HCT116 (cell line): ENCODE data around the gene LYVE1. TPM values are rescaled to one million over a fixed set of nuclear protein-coding genes. Genes with fewer than 3 reads are reported as not detected.

Experiments used
- ATAC-seq: fragments of 200-7000 bp; cut with Tn5 transposase; 2 replicates; pipeline ENCODE4 v1.9.1; 2020; ENCODE audit warnings: mild to moderate bottlenecking, moderate library complexity
- BruUV-seq: library from RNA; stranded (reverse); fragments of 400-500 nt; replicated peaks from 2 replicates; lab custom pipeline; 2021; lab: Mats Ljungman, UMichigan
- CTCF ChIA-PET: fragments of 300-600 bp; sonication (Branson Sonifier 250); formaldehyde crosslinking; loops from one replicate; lab custom pipeline; 2021; ENCODE audit warnings: antibody characterized with exemption; lab: Charles Lee
- POLR2A ChIA-PET: fragments of 300-600, 350-600 bp; sonication (Branson Sonifier 250); formaldehyde crosslinking; loops from one replicate; lab custom pipeline; 2021; ENCODE audit warnings: antibody characterized with exemption; lab: Charles Lee
- RAD21 ChIA-PET, 2 experiments: fragments of 300-600 bp; sonication (Branson Sonifier 250); formaldehyde crosslinking; loops; one replicate each; lab custom pipeline; 2023; ENCODE audit warnings: low total read pairs in 2 of 2; ENCODE audit not compliant: uncharacterized antibody in 2 of 2, unreplicated experiment in 2 of 2, low non-redundant PET in 1 of 2; lab: Charles Lee
- DNase-seq: peaks from one replicate; pipeline ENCODE4 v3.0.0-alpha.2; 2010; ENCODE audit warnings: low read depth, low spot score
- H2AFZ ChIP-seq: fragments of 200-600 bp; shearing (Covaris generic), sonication (generic); 2 replicates; pipeline ENCODE4 v1.6.1; 2017; ENCODE audit warnings: low read depth, mixed run types, mixed read lengths, antibody characterized with exemption, low read length; ENCODE audit not compliant: poor library complexity, severe bottlenecking
- H3K27ac ChIP-seq: 2 replicates; pipeline ENCODE4 v1.5.1; 2012; ENCODE audit warnings: low read depth, low read length
- H3K27me3 ChIP-seq: fragments of 200-600 bp; sonication (generic); 2 replicates; pipeline ENCODE4 v1.6.1; 2016; ENCODE audit warnings: mixed run types, low read length, mixed read lengths; ENCODE audit not compliant: insufficient read depth
- H3K36me3 ChIP-seq, 2 experiments: fragments of 200-500 bp in 1 of 2; fragments of 200-600 bp in 1 of 2; sonication (Bioruptor generic) in 1 of 2; sonication (generic) in 1 of 2; 2 replicates each; pipeline versions ENCODE4 v1.5.1 to v1.6.1; 2014 to 2016; ENCODE audit warnings: low read length in 2 of 2, inconsistent platforms in 1 of 2, mixed read lengths in 1 of 2, mixed run types in 1 of 2; ENCODE audit not compliant: insufficient read depth in 2 of 2, control insufficient read depth in 1 of 2
- H3K4me1 ChIP-seq, 2 experiments: fragments of 200-600 bp in 1 of 2; sonication (generic) in 1 of 2; 2 replicates each; pipeline versions ENCODE4 v1.5.1 to v1.6.1; 2012 to 2017; ENCODE audit warnings: low read length in 2 of 2, inconsistent platforms in 1 of 2, mild to moderate bottlenecking in 1 of 2, mixed read lengths in 1 of 2, mixed run types in 1 of 2, moderate library complexity in 1 of 2; ENCODE audit not compliant: insufficient read depth in 2 of 2, control insufficient read depth in 1 of 2
- H3K4me2 ChIP-seq: fragments of 200-600 bp; sonication (generic); 2 replicates; pipeline ENCODE4 v1.6.1; 2017; ENCODE audit warnings: mixed run types, low read length, mixed read lengths
- H3K4me3 ChIP-seq, 2 experiments: fragments of 200-600 bp in 1 of 2; sonication (generic) in 1 of 2; replicated peaks in 1 of 2; 2 replicates each; pipeline ENCODE4 v1.5.1; 2011 to 2016; ENCODE audit warnings: low read length in 2 of 2, control low read depth in 1 of 2, low read depth in 1 of 2, mild to moderate bottlenecking in 1 of 2, mixed read lengths in 1 of 2, mixed run types in 1 of 2
- H3K79me2 ChIP-seq: fragments of 200-600 bp; sonication (generic); 2 replicates; pipeline ENCODE4 v1.6.1; 2017; ENCODE audit warnings: mild to moderate bottlenecking, mixed run types, low read length, moderate library complexity, mixed read lengths; ENCODE audit not compliant: insufficient read depth
- H3K9ac ChIP-seq: fragments of 200-600 bp; sonication (generic); 2 replicates; pipeline ENCODE4 v1.6.1; 2016; ENCODE audit warnings: low read length, mixed read lengths
- H3K9me2 ChIP-seq: fragments of 200-600 bp; sonication (generic), shearing (Covaris generic); 2 replicates; pipeline ENCODE4 v1.6.1; 2017; ENCODE audit warnings: mixed run types, mild to moderate bottlenecking, moderate library complexity; ENCODE audit not compliant: insufficient read depth
- H3K9me3 ChIP-seq, 2 experiments: fragments of 200-500 bp in 1 of 2; fragments of 200-600 bp in 1 of 2; sonication (Bioruptor generic) in 1 of 2; sonication (generic) in 1 of 2; 2 replicates each; pipeline ENCODE4 v1.6.1; 2014 to 2017; ENCODE audit warnings: low read length in 2 of 2, mixed read lengths in 2 of 2, inconsistent platforms in 1 of 2, low read depth in 1 of 2, mild to moderate bottlenecking in 1 of 2, mixed run types in 1 of 2, moderate library complexity in 1 of 2; ENCODE audit not compliant: control insufficient read depth in 1 of 2, insufficient read depth in 1 of 2
- H4K20me1 ChIP-seq: fragments of 200-600 bp; sonication (generic), shearing (Covaris generic); 2 replicates; pipeline ENCODE4 v1.6.1; 2017; ENCODE audit warnings: mixed run types, mild to moderate bottlenecking, moderate library complexity; ENCODE audit not compliant: insufficient read depth
- CEBPB ChIP-seq: IDR thresholded peaks from 2 replicates; pipeline ENCODE4 v1.6.1; 2012; ENCODE audit warnings: low read depth
- EGR1 ChIP-seq: IDR thresholded peaks from 2 replicates; pipeline ENCODE4 v1.6.1; 2012; ENCODE audit warnings: low read depth
- ELF1 ChIP-seq: IDR thresholded peaks from 2 replicates; pipeline ENCODE4 v1.6.1; 2012; ENCODE audit warnings: low read depth, borderline replicate concordance
- EZH2phosphoT487 ChIP-seq: fragments of 200-600 bp; IDR thresholded peaks from 2 replicates; pipeline ENCODE4 v1.6.1; 2018; ENCODE audit warnings: antibody characterized with exemption, borderline replicate concordance
- JUND ChIP-seq: IDR thresholded peaks from 2 replicates; pipeline ENCODE4 v1.6.1; 2012
- MAX ChIP-seq: IDR thresholded peaks from 2 replicates; pipeline ENCODE4 v1.6.1; 2012
- SIN3A ChIP-seq: IDR thresholded peaks from 2 replicates; pipeline ENCODE4 v1.6.1; 2012; ENCODE audit warnings: low read depth
- SRF ChIP-seq: IDR thresholded peaks from 2 replicates; pipeline ENCODE4 v1.6.1; 2012; ENCODE audit warnings: low read depth
- TCF7L2 ChIP-seq: IDR thresholded peaks from 2 replicates; pipeline ENCODE4 v1.7.0; 2011; ENCODE audit warnings: borderline replicate concordance, inconsistent platforms; ENCODE audit not compliant: insufficient read depth, insufficient read length; ENCODE audit errors: extremely low read depth
- ZBTB33 ChIP-seq: IDR thresholded peaks from 2 replicates; pipeline ENCODE4 v1.6.1; 2011; ENCODE audit warnings: mild to moderate bottlenecking, low read length, moderate library complexity; ENCODE audit not compliant: insufficient replicate concordance; ENCODE audit errors: extremely low read depth
- ZFX ChIP-seq: fragments of 450-650 bp; IDR thresholded peaks from 2 replicates; pipeline ENCODE4 v1.6.1; 2017
- intact Hi-C: fragments of 100-400 bp; cut with micrococcal nuclease; formaldehyde crosslinking; loops from 2 replicates; pipeline ENCODE4 v1.10.0; 2022
- total RNA-seq: library from RNA; stranded (reverse); gene quantifications from one replicate; pipeline ENCODE4 v1.2.1, GENCODE V29; 2021; ENCODE audit not compliant: unreplicated experiment
- TF ChIP-seq, protein P1 (sequence below): IDR thresholded peaks from 2 replicates; pipeline ENCODE4 v1.6.1; 2012; ENCODE audit warnings: low read depth
- TF ChIP-seq, protein P2 (sequence below), 3 experiments: fragments of 200-600 bp in 1 of 3; sonication (generic) in 1 of 3; IDR thresholded peaks in 2 of 3; conservative IDR thresholded peaks in 1 of 3; 2 replicates each; pipeline ENCODE4 v1.5.1; 2012 to 2017; ENCODE audit warnings: low read depth in 2 of 3, low read length in 2 of 3, antibody characterized with exemption in 1 of 3, borderline replicate concordance in 1 of 3, control low read depth in 1 of 3, mild to moderate bottlenecking in 1 of 3, mixed read lengths in 1 of 3, mixed run types in 1 of 3, moderate library complexity in 1 of 3; ENCODE audit not compliant: insufficient read depth in 1 of 3

LYVE1 gene
- total RNA-seq, 1 experiment from 2014 or later: 0.34 TPM

- ChIA-PET CTCF (no interaction called here), RAD21 (no interaction called here), POLR2A (no interaction called here)
- Histone ChIP-seq H2AFZ (no peak overlapping the region), H3K27ac (no peak overlapping the region), H3K36me3 (no peaks in the 10 kb centered on the region), H3K9me2 (no peaks in the 10 kb centered on the region), H3K79me2 (no peaks in the 10 kb centered on the region), H3K9me3 (no peaks in the 10 kb centered on the region)
- ATAC-seq: no peak
- TF ChIP-seq ZBTB33 (no peak), TCF7L2 (no peak), EZH2phosphoT487 (no peak), MAX (no peak), ELF1 (no peak)
- TF ChIP-seq, all 23 proteins: peak for 0
- intact Hi-C loops: no loop called here
- Histone ChIP-seq H3K4me1 (peaks cover 0 to 6% of the 10 kb centered on the region in 2 experiments; a peak in 1 of 4 replicates), H4K20me1 (no peaks in the 10 kb centered on the region), H3K4me3 (no peak overlapping the region), H3K9ac (no peak overlapping the region), H3K27me3 (no peaks in the 10 kb centered on the region), H3K4me2 (no peak overlapping the region)
- no TSS peak for BruUV-seq
- no peak for DNase-seq
These were observed 37.5 kb upstream of the LYVE1 start for GRCh38 chr11:10605941-10606381.

DNA sequence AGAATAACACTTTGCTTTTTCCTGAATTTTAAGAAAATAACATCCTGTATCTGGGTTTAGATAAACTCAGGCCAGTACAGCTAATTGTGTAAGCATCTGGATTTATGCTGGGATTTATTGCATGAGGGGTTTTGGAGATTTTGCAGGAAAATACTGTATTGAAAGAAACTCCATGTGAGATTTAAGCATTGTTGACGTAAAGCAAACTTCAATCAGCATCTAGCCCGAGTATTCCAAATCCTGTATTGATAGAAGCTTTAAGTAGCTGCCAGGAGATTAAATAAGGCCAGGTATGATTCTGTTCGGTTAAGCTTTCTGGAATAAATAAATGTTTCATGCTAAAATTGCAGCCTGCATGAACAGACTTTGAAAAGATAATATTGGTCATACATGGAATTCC is 36.3 kb upstream of the LYVE1 start:
- Histone ChIP-seq H3K4me1 (peaks cover 0 to 7% of the 10 kb centered on the region in 2 experiments; a peak in 1 of 4 replicates), H3K9ac (no peak overlapping the region), H3K9me2 (no peaks in the 10 kb centered on the region), H3K9me3 (no peaks in the 10 kb centered on the region), H3K4me3 (no peak overlapping the region), H2AFZ (no peak overlapping the region), H3K79me2 (no peaks in the 10 kb centered on the region), H3K36me3 (no peaks in the 10 kb centered on the region), H4K20me1 (no peaks in the 10 kb centered on the region), H3K27me3 (no peaks in the 10 kb centered on the region), H3K4me2 (no peak overlapping the region), H3K27ac (no peak overlapping the region)
- intact Hi-C loops: no loop called here
- DNase-seq (no peak), ATAC-seq (no peak)
- POLR2A ChIA-PET: no interaction called here
- RAD21 ChIA-PET: no interaction called here
- no TSS peak for BruUV-seq
- CTCF ChIA-PET: no interaction called here
- TF ChIP-seq TCF7L2 (no peak), EGR1 (no peak), JUND (no peak), CEBPB (no peak), SIN3A (no peak), SRF (no peak), ZFX (no peak)
- TF ChIP-seq, protein P1, sequence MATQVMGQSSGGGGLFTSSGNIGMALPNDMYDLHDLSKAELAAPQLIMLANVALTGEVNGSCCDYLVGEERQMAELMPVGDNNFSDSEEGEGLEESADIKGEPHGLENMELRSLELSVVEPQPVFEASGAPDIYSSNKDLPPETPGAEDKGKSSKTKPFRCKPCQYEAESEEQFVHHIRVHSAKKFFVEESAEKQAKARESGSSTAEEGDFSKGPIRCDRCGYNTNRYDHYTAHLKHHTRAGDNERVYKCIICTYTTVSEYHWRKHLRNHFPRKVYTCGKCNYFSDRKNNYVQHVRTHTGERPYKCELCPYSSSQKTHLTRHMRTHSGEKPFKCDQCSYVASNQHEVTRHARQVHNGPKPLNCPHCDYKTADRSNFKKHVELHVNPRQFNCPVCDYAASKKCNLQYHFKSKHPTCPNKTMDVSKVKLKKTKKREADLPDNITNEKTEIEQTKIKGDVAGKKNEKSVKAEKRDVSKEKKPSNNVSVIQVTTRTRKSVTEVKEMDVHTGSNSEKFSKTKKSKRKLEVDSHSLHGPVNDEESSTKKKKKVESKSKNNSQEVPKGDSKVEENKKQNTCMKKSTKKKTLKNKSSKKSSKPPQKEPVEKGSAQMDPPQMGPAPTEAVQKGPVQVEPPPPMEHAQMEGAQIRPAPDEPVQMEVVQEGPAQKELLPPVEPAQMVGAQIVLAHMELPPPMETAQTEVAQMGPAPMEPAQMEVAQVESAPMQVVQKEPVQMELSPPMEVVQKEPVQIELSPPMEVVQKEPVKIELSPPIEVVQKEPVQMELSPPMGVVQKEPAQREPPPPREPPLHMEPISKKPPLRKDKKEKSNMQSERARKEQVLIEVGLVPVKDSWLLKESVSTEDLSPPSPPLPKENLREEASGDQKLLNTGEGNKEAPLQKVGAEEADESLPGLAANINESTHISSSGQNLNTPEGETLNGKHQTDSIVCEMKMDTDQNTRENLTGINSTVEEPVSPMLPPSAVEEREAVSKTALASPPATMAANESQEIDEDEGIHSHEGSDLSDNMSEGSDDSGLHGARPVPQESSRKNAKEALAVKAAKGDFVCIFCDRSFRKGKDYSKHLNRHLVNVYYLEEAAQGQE: no peak
- TF ChIP-seq, protein P2, sequence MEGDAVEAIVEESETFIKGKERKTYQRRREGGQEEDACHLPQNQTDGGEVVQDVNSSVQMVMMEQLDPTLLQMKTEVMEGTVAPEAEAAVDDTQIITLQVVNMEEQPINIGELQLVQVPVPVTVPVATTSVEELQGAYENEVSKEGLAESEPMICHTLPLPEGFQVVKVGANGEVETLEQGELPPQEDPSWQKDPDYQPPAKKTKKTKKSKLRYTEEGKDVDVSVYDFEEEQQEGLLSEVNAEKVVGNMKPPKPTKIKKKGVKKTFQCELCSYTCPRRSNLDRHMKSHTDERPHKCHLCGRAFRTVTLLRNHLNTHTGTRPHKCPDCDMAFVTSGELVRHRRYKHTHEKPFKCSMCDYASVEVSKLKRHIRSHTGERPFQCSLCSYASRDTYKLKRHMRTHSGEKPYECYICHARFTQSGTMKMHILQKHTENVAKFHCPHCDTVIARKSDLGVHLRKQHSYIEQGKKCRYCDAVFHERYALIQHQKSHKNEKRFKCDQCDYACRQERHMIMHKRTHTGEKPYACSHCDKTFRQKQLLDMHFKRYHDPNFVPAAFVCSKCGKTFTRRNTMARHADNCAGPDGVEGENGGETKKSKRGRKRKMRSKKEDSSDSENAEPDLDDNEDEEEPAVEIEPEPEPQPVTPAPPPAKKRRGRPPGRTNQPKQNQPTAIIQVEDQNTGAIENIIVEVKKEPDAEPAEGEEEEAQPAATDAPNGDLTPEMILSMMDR (IDR thresholded peaks at IDR 0.05 in 2 of 3, conservative IDR thresholded peaks at IDR 0.05 in 1 of 3; ENCODE audit: borderline replicate concordance in 1 of 3, insufficient read depth in 1 of 3, low read depth in 2 of 3, low read length in 2 of 3): no peak
